COLO668 (cell line): ENCODE results near the gene GPRC5C.
"Not testable (repeated sequence)": the region's sequence is repeated elsewhere in the genome, so short reads cannot be mapped to it uniquely, and the experiment has no call there.

Experiments used
- DNase-seq: peaks from one replicate; lab custom pipeline; 2025; ENCODE audit not compliant: unreplicated experiment; lab: John Stamatoyannopoulos, UW

GPRC5C gene

DNA sequence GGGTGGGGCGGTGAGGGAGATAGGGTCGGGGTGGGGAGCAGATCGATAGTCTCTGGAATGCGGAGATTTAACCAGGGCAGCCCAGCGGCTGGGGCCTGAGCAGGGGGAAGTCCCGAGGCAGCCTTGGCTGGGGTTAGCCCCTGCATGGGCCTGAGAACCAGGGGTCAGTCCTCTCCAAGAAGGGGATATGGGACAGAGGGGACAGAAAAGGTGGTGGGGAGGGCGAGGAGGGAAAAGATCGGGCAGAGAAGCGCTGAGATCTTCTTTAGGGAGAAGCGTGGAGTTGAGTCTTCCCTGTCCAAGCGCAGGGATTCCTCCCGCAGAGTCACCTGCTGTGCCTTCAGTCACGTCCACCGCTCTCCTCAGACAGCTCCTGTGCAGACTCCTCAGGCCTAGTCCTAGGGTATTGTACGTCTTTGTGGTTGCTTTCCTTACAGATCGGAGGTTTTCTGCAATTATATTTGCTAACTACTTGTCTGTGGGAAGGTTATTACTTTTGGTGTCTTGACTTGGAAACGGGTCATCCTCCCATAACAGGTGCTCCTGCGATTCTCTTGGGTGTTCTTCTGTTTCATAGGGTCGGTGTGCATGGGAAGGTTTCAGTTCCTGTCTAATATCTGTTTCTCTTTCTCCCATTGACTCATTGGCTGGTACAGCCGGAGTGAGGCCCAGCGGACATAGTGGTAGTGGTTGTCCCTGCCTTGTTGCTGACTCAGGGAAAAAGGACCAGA lies 35.5 kb downstream of the GPRC5C start:
- no peak for DNase-seq

DNA sequence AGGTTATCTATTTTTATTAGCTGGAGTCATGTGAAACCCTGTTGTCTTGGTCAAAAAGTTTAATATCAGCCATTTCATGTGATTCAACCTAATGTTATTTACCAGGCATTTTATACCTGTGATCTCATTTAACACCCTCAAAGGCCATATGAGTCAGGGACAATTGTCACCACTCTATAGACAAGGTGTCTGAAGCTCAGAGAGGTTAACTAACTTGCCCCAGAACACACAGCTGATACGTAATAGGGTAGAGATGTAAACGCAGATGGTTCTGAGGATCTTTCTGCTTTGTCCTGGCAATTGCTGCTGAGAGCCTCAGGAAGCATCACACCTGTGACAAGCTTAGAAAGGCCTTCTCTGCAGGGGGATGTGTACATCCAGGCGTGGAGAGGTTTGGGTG lies 39.5 kb downstream of the GPRC5C start:
- DNase-seq, result no peak

DNA sequence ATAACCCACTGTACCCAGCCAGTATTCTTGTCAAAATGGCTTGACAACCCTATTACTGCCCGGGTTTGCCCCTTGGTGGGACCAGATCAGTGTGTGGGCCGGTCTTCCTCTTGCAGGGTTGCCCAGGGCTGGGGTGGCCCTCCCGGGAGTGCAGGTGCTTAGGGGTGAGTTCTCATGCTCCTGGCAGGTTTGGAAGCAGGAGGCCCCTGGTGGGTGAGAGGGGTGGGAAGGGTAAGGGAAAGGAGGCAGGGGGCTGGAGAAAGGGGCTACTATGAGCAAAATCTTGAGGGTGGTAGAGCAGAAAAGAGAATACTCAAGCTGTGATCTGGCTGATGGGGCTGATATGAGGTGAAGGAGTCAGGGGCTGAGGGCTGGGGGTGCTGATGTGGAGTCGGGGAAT lies 41.0 kb downstream of the GPRC5C start:
- no peak for DNase-seq

DNA sequence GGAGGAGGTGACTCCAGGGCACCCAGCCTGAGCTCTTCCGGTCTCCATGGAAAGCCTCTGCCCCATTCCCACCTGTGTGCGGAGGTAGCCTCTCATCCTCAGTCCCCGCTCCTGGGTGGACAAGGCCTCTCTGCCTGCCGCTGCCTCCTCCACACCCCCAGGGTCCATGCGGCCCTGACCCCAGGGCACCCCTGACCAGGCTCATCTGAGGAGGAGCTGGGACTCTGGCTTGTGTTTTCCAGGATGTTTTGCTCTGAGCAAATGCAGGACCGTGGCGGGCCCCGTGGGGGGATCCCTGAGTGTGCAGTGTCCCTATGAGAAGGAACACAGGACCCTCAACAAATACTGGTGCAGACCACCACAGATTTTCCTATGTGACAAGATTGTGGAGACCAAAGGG lies 41.4 kb downstream of the GPRC5C start:
- no peak for DNase-seq

DNA sequence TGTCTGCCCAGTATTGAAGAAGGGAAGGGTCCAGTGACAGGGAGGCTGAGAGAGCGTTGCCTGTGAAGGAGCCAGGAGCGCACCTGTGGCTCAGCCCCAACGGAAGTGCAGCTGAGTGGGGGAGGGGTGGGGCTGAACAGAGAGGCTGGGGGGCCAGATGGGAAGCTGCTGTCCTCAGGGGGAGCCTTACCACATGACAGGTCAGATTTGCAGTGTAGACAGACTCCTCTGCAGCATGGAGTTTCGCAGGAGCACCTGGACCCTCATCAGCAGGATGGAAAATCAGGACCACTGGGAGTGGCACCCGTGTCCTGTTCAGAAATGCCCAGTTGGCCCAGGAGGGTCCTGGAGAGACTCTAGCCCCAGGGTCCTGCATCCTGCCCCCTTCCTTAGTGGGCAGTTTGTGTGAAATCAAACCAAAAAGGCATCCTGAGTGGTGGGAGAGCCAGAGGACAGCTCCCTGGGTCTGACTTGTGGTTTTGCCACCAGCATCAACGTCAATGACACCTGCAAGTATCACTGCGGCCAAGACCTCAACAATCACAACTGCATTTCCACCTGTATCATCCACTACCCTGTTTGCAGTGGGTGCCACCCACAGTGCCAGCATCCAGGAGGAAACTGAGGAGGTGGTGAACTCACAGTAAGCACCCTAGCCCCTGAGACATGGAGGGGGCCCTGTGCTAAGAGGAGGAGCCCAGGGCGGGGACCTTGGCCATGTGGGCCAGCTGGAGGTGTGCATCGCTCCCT lies 42.3 kb downstream of the GPRC5C start:
- no peak for DNase-seq

DNA sequence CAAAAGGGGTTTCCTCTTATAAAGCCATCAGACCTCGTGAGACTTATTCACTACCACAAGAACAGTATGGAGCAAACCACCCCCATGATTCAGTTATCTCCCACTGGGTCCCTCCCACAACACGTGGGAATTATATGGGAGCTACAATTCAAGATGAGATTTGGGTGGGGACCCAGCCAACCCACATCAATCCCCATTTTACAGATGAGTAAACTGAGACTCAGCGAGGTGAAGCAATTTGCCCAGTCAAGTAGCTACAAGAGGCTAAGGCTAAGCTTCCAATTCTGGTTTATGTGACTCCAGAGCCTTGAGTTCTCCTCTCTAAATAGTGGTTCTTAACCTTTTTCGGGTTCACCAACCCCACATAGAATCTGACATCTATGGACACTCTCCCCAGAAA lies 43.3 kb downstream of the GPRC5C start:
- DNase-seq, result no peak

DNA sequence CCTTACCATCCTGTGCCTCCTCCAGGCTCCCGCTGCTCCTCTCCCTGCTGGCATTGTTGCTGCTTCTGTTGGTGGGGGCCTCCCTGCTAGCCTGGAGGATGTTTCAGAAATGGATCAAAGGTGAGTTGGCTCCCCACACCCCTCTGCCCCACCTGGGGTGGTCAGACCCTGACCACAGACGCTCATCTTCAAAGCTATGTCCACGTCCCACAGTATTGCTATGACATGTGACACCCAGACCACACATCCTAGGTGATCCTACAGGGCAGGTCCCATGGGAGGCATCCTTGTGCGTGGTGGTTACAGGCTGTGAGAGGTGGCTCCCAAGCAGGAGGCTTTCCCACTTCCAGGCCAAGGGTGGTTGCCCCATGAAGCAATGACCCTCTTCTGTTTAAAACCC lies 45.5 kb downstream of the GPRC5C start:
- DNase-seq, result no peak

DNA sequence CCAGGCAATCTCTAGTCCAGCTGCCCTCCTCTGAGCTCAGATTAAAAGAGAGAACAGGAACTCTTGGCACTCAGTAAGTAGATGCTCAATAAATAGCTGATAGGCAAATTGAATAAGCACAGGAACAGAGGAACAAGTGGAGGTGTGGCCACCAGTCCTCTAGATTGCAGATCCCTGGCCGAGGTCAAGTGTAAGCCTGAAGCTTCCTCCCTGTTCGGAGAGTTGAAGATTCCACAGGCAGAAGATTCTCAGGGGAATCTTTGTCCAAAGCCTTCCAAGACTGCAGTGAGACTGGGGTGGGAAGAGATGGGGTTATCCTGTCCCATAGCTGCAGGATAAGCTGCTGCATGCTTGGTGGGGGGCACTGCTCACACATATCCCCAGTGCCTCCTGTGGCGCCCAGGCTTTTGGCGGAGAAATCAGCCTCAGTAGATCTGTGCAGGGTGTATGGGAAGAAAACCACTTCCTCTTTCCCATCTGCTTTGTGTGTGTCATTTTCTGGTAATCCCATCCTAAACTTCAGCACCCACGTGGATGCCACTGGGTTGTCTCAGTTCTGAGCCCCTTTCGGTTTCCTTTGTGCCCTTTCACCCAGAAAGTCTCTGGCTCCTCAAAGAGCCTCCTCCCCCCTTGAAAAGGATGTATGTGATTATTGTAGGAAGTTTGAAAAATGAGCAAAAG lies 46.7 kb downstream of the GPRC5C start:
- DNase-seq, result no peak

DNA sequence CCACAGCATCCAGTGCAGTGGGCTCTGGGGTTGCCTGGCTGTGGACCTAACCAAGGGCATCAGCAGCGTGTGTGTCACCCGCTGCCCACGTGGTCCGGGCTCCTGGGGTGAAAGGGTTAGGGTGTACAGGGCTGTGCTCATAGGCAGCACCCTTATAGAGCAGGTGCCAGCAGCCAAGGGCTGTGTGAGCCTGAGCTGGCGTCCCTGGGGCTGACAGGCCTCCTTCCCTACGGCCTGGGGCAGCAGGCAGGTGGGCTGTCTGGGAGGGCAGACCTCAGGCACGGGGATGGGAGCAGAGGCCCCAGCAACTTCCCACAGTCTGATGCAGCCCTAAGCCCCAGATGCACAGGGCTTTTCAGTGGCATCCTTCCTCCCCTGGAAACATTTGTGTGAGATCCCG lies 48.4 kb downstream of the GPRC5C start:
- no peak for DNase-seq

DNA sequence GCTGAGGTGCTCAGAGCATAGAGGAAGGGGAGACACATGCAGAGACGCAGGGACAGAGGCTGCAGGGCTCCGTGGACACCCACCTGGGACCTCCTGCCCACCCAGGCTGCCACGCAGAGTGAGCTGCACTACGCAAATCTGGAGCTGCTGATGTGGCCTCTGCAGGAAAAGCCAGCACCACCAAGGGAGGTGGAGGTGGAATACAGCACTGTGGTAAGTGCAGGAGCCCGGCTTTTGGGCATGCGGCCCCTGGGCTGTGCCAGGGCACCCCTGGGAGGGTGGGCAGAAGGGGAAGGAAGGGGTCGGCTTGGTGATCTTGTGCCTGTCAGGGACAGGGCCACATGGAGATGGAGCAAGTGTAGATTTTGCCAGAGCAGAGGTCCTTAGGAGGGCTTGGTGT lies 49.7 kb downstream of the GPRC5C start:
- DNase-seq, result no peak

DNA sequence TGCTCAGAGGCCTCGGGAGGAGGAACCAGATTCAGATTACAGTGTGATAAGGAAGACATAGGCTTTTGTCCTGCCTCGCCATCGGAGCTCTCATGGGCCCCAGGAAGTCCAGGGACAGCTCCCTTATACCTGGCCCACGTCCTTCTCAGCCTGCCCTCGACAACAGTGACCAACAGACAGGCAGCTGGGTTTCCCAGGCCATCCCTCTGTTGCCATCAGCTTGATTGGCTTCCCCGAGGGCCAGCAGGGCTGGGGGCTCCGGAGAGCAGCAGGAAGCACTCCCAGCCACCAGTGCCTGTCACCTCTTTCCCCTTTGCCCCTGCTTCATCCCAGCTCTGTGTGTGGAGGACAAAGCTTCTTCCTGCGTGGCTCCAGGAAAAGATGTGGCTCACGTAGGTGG lies 52.2 kb downstream of the GPRC5C start:
- DNase-seq, result no peak

DNA sequence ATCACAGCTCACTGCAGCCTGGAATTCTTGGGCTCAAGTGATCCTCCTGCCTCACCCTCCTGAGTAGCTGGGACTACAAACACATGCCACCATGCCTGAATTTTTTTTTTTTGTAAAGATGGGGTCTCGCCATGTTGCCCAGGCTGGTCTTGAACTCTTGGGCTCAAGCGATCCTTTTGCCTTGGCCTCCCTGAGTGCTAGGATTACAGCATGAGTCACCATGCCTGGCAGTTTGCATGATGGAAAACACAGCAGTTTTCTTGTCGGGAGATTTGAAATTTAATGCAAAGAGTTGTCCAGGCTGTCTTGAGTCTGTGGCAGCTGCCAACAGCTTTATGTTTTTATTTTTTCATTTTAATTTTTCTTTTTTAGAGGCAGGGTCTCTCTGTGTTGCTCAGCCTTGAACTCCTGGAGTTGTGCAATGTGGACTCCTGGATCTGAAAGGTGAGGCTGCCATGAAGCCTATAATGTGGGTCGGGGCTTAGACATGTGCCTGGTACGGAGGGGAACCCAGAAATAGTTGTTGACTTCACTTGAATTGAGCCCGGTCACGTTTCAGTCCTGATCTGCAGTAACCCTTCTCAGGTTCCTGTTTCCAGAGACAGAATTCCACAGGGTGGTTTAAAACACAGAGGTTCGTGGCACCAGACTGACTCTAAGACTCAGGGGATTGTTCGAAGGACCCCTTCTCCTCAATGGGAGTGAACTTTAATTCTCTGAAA lies 53.3 kb downstream of the GPRC5C start:
- no peak for DNase-seq

DNA sequence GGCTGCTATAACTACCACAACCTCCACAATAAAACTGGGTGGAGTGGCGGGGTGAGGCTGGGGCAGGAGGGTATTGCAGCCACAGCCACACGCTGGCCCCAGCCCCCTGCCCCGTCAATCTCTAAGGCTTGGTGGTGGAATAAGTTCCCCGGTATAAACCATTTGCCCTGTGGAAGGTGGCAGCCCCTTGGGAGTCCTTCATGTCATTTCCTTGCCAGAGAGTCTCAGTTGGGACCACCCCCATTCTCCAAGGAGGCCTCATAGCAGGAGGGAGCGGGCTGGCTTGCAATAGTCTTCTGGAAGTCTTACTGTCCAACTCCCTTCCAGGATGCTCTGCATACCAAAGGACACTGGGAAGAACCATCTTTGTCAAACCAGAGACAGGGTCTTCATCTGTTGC lies 54.0 kb downstream of the GPRC5C start:
- no peak for DNase-seq

DNA sequence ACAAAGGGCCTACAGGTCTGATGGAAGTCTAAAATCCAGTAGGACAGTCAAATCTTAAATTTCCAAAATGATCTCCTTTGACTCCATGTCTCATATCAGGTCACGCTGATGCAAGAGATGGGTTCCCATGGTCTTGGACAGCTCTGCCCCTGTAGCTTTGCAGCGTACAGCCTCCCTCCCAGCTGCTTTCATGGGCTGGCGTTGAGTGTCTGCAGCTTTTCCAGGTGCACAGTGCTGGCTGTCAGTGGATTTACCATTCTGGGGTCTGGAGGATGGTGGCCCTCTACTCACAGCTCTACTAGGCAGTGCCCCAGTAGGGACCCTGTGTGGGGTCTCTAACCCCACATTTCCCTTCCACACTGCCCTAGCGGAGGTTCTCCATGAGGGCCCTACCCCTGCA lies 56.4 kb downstream of the GPRC5C start:
- not testable (repeated sequence) for DNase-seq

DNA sequence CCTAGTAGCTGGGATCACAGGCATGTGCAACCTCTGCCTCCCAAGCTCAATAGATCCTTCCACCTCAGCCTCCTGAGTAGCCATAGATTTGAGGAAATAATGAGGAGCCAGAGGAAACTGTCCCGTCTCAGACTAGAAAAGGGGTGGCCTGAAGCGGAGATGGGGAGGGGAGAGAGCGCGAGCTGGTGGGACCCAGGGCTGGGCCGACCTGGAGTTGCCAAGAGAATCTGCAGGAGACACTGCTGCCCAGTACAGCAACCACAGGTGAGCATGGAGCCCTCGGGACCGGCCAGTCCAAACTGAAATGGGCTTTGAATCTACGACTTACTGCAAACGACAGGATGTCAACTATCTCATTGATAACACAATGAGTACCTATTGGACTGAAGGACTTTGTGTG lies 58.8 kb downstream of the GPRC5C start:
- no peak for DNase-seq

DNA sequence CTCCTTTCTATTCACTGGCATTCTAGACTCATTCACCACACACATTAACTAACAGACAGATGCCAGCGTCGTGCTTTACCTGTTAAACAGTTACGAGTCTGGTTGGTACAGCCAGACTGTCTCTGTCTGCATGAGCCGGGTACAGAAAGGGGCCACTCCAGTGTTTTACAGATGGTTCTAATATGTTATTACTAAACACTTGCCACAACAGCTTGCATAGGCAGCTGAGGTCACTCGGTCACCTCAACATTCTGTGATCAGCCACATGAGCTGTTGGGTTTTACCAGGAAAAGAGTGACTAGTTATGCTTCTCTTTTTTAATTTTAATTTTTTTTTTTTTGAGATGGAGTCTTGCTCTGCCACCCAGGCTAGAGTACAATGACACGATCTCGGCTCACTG lies 59.7 kb downstream of the GPRC5C start:
- no peak for DNase-seq

DNA sequence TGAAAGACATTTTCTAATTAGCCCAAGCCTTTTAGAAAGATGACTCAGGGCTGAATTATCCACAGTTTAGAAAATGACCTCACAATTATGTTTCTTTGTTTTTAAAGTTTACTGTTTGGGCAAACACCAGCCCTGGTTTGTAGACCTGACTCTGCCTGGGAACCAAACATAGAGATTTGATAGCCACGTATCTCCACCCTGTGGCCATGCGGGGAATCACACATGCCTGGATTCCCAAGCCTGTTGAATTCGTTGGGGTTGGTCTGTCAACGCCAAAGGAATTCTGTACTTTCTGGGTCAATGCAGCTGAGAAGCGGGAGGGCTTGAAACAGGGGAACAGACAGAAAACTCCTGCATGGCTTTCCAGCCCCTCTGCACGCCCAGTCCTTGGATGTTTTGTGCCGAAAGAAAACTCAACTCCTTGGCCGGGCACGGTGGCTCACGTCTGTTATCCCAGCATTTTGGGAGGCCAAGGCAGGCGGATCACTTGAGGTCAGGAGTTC lies 61.5 kb downstream of the GPRC5C start:
- peak; percentile 43 for DNase-seq
